GM12892 (cell line): ENCODE data around the gene TMPRSS9.

Experiments
- DNase-seq: peaks from one replicate; pipeline ENCODE4 v3.0.0; 2011; ENCODE audit not compliant: insufficient read length
- FAIRE-seq: peaks from 2 replicates; lab custom pipeline; 2011; peaks lifted over from hg19 to GRCh38; lab: Jason Lieb, UNC
- POLR2A ChIP-seq: IDR thresholded peaks from 2 replicates; pipeline ENCODE4 v1.6.1; 2011; ENCODE audit warnings: low read depth, low read length, control low read depth
- POLR2AphosphoS5 ChIP-seq: IDR thresholded peaks from 2 replicates; pipeline ENCODE4 v1.6.1; 2011; ENCODE audit warnings: low read depth, low read length, control low read depth
- TAF1 ChIP-seq: IDR thresholded peaks from 2 replicates; pipeline ENCODE4 v1.6.1; 2011; ENCODE audit warnings: low read depth, mild to moderate bottlenecking, control low read depth, low read length, borderline replicate concordance

TMPRSS9 gene

GRCh38 chr19:2330632-2331284 is 29.3 kb upstream of the TMPRSS9 start:
- DNase-seq: no peak
- FAIRE-seq: no peak
- TF ChIP-seq TAF1: no peak
- no peak for TF ChIP-seq POLR2A
- TF ChIP-seq POLR2AphosphoS5: no peak

GRCh38 chr19:2331601-2332246 is 28.3 kb upstream of the TMPRSS9 start:
- TF ChIP-seq POLR2A (no peak), POLR2AphosphoS5 (no peak), TAF1 (no peak)
- no peak for FAIRE-seq
- no peak for DNase-seq

GRCh38 chr19:2332341-2333026 is 27.6 kb upstream of the TMPRSS9 start:
- FAIRE-seq: peak; percentile 91
- TF ChIP-seq TAF1 (no peak), POLR2A (peak; percentile 61), POLR2AphosphoS5 (peak; percentile 64)
- peak; percentile 69 for DNase-seq

GRCh38 chr19:2333027-2333806 is 26.8 kb upstream of the TMPRSS9 start:
- TF ChIP-seq POLR2AphosphoS5: no peak
- TF ChIP-seq POLR2A: no peak
- TF ChIP-seq TAF1: no peak
- DNase-seq (no peak), FAIRE-seq (no peak)

GRCh38 chr19:2333807-2334211 is 26.3 kb upstream of the TMPRSS9 start:
- DNase-seq (no peak), FAIRE-seq (no peak)
- TF ChIP-seq TAF1: no peak

GRCh38 chr19:2334426-2334825 is 25.6 kb upstream of the TMPRSS9 start:
- TF ChIP-seq TAF1 (no peak), POLR2A (no peak), POLR2AphosphoS5 (no peak)
- no peak for DNase-seq
- FAIRE-seq: no peak

GRCh38 chr19:2334986-2335846 is 24.8 kb upstream of the TMPRSS9 start:
- TF ChIP-seq TAF1: no peak
- FAIRE-seq: no peak
- DNase-seq: no peak

GRCh38 chr19:2335848-2336247 is 24.2 kb upstream of the TMPRSS9 start:
- peak; percentile 24 for FAIRE-seq
- DNase-seq: no peak
- TF ChIP-seq POLR2A (no peak), TAF1 (no peak), POLR2AphosphoS5 (no peak)

GRCh38 chr19:2336528-2337328 is 23.3 kb upstream of the TMPRSS9 start:
- no peak for TF ChIP-seq TAF1
- TF ChIP-seq POLR2AphosphoS5: 0 out of 2 replicates have a peak, but pooled peaks have one; percentile 37
- DNase-seq (no peak), FAIRE-seq (peak; percentile 67)

- DNase-seq (no peak), FAIRE-seq (no peak)
- TF ChIP-seq POLR2A (no peak), POLR2AphosphoS5 (no peak), TAF1 (no peak)
Measured at GRCh38 chr19:2337329-2337707, 22.7 kb upstream of the TMPRSS9 start.

- no peak for FAIRE-seq
Measured at GRCh38 chr19:2338055-2338615, 21.9 kb upstream of the TMPRSS9 start.

More at GRCh38 chr19:2338055-2338615, 21.9 kb upstream of the TMPRSS9 start:
- no peak for DNase-seq
- TF ChIP-seq POLR2A (no peak), POLR2AphosphoS5 (no peak), TAF1 (no peak)
